Jurkat, Clone E6-1 (cell line): ENCODE measurements around the gene MMD.

Experiments used
- DNase-seq: peaks from one replicate; pipeline ENCODE4 v3.0.0-alpha.2; 2011; ENCODE audit warnings: low read depth, low spot score
- H3K4me3 ChIP-seq: 2 replicates; pipeline ENCODE4 v1.5.1; 2011; ENCODE audit warnings: mild to moderate bottlenecking, low read length, control low read depth, moderate library complexity

MMD gene

DNA sequence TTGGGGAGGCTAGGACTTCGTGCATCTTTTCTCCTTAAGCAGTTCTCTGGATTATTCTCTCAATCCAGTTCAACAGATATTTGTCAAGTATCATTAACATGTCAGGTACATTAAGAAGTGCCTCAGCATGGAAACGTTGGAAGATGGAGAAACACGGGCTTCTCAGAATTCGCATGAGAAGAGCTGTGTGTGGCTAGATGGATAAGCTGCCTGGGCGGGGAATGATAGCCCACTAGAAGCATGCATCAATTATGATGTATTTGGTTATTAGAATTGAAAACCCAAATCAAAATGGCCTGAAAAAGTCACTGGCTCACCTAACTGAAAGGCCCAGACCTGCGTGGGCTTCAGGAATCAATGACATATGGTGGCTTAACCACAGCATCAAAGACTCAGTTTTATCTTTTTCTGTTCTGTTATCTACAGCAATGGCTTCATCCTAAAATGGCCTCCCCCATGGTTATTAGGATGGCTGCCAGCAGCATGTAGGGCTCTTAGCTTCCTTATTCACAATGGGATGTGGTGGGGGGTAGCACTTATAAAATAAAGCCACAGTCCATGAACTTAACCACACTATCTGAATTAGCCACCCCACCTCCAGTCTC lies 43.9 kb downstream of the MMD start:
- DNase-seq, result no peak

DNA sequence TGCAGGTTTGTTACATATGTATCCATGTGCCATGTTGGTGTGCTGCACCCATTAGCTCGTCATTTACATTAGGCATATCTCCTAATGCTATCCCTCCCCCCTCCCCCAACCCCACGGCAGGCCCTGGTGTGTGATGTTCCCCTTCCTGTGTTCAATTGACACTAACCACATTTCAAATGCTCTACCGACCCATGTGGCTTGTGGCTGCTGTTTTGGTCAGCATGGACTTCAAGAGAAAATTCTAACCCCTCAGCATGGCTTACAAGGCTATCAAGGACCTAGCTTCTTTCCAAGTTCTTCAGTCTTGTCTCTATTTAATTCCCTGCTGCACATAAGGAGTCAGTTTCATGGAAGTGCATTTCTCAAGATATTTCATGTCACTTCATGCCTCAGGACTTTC lies 52.9 kb downstream of the MMD start:
- DNase-seq, result no peak
- H3K4me3 ChIP-seq, result no peak overlapping the region

More for the DNA sequence above, 43.9 kb downstream of the MMD start:
- H3K4me3 ChIP-seq, result no peak overlapping the region

DNA sequence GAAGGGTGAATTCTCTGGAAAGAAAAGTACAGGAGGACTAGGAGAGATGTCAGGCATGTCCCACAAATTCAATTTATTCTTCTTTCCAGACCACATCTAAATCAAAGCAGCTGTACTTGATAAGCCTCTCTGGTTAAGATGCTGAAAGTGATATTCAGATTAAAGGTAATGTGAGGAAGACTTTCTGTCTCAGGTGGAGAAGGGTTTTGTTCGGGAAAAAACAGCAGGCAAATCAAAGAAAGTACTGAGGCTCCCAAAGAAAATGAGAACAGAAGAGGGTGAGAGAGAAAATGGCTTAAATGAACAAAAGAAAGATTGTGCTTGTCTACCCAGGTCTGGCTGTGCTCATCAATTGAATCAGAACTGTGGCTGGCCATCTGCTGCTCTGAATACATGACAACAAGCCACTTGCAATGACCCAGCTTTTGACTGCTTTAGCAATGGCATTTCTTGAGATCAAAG lies 55.6 kb downstream of the MMD start:
- no peak for DNase-seq

DNA sequence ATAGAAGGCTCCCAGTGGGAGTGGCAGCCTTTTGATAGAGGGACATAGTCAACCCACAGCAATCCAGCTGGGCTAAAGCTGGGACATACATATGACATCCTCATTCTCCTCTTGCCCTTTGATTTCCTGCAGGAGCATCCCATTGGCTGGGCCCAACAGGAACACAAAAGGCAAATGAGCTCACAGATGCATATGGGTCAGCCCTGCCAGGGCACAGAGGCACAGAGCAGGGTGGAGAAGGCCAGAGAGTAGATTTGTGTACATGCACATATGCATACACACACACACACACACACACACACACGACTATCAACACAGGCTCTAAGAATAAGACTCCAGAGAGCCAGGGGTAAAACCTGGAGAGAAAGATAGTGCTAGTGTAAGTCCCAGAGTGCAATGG lies 58.6 kb downstream of the MMD start:
- H3K4me3 ChIP-seq, result no peak overlapping the region
- DNase-seq, result no peak

More for the DNA sequence above, 55.6 kb downstream of the MMD start:
- H3K4me3 ChIP-seq, result no peak overlapping the region

DNA sequence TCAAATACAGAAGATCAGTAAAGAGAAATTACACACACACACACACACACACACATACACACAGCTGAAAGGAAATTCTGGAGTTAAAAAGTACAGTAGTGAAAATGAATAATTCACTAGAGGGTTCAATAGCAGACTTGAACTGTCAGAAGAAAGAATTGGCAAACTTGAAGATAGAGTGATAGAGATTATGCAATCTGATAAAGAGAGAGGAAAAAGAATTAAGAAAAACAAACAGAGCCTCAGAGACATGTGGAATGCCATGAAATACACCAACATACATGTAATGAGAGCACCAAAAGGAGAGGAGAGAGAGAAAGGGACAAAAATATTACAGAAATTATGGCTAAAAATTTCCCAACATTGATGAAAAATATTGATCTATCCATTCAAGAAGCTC lies 60.7 kb downstream of the MMD start:
- no peak for DNase-seq
- no peak overlapping the region for H3K4me3 ChIP-seq

DNA sequence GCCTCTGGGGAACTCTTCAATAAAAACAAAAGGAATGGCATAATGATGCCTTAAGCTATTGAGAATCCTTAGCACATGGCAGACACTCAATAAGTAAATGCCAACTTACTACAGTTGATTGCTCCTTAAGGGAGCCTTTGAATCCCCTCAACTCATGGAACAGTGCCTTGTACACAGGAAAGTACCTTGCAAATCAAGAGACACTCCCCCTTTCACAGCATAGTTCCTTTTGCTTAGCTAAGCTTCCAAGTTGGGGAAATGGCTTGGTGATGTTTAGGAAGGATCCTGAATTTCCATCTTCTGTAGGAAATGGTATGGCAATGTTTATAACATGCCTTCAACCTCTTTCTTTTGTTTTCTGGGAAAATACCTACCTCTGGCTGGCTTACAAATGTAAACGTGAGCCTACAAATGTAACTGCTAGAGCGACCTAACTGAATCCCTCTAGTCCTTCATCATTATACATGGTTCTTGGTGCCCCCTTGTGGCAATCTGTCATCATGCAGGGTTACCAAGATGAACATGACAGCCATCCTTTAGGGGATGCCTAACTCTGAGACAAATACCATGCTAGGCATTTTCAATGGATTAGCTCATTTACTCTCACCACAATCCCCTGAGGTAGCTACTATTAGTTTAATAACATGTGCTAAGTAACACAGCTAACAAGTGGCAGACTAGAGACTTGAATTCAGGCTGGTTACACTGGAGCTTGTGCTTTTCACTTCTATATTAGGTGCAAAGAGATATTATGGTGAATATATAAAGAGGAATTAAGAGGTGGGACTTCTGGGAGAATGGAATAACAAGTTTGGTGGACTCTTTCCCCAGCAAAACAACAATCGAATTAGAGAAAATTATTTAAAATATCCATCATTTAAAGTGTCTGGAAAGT lies 65.0 kb downstream of the MMD start:
- DNase-seq, result peak; percentile 79
- H3K4me3 ChIP-seq, result no peak overlapping the region

DNA sequence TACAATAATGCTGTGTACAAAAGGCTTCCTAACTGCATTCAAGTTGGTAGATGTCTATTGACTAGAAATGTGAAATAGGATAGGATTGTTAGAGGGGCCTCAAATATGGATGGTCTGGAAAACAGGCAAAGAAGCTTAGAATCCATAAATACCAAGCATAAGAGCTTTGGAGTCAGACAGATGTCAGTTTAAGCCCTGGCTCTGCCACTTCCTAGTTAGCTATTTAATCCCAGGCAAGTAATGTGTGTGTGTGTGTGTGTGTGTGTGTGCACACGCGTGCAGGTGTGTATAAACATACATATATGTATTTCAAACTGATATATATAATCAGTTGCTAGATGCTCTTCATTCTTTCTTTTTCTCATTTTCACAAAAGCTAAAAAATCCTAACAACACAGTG lies 66.7 kb downstream of the MMD start:
- DNase-seq, result no peak

DNA sequence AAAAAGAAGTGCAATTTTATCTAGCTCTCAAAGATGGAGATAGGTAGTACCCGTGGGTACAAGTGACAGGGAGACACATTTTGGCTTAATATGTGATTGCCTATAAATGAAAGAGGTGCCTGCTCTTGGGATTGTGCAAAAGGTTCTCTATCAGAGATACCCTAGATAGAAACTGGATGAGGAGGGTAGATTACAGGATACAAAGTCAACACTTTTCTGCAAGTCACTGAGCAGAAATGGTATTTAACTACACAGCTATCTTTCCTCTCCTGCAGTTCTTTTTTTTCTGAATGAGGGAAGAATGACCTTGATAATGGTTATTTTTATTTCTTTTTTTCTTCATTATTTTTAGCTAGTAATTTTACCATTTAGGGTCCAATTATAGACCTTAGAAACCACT lies 67.6 kb downstream of the MMD start:
- H3K4me3 ChIP-seq, result no peak overlapping the region

More for the DNA sequence above, 66.7 kb downstream of the MMD start:
- no peak overlapping the region for H3K4me3 ChIP-seq

DNA sequence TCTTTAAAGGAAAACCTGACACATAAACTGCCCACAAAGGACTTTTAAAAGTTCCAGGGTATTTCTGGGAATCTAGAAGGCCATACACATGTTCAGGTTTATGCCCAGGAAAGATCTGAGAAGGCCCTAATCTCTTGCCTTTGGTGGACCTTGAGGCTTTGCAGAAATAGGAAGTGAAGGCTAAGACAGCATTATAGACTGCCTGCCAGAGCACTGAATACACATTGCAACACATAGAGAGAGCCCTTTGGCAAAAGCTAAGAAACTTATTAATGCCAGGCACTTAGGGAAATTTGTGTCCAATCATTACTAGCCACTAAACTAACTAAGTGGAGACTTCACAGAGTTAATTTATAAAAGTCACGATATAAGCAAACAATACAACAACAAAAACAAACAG lies 70.4 kb downstream of the MMD start:
- no peak overlapping the region for H3K4me3 ChIP-seq
- DNase-seq, result no peak

More for the DNA sequence above, 67.6 kb downstream of the MMD start:
- no peak for DNase-seq

DNA sequence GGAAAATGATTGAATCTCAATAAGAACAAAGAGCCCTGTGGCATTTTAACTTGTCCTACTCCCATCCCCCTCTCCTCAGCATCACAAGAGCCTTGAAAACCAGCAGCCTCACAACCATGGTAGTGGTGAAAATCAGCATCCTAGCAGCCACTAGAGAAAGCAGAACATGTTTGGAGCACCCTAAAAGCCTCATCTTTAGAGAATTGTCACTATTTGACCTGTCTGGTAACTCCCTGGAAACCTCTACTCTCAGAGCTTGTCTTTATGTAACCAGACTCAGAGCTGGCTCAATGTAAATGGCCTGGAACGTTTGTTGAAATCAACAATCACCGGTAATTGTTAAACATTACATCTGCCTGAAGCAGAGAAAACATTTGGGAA lies 70.8 kb downstream of the MMD start:
- H3K4me3 ChIP-seq, result no peak overlapping the region

DNA sequence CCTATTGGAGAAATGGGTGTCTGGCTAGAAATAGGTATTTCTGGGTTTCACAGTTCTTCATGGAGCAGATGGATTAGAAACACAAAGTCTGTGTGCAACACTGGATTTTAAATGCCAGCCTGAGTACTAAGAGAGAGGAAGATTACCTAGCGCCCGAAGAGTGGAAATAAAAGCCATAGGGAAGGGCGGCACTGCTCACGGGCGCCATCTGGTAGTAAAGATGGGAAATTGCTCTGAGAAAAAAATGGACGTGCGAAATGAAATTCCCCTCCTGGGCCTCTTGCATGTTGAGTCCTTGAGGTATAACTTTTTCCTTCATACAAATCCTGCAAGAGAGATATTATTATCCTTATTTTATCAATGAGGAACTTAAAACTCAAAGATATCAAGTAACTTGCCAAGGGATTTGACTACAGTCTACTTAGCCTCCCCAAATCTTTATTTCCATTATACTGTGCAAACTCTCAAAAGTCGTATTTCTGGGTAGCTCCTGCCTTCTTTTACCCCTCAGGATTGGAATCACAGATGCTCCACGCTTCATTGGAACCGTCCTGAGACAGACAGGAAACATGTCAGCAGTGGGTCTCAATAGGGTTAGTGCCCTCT lies 72.8 kb downstream of the MMD start:
- H3K4me3 ChIP-seq, result no peak overlapping the region
- DNase-seq, result peak; percentile 30

More for the DNA sequence above, 70.8 kb downstream of the MMD start:
- no peak for DNase-seq

DNA sequence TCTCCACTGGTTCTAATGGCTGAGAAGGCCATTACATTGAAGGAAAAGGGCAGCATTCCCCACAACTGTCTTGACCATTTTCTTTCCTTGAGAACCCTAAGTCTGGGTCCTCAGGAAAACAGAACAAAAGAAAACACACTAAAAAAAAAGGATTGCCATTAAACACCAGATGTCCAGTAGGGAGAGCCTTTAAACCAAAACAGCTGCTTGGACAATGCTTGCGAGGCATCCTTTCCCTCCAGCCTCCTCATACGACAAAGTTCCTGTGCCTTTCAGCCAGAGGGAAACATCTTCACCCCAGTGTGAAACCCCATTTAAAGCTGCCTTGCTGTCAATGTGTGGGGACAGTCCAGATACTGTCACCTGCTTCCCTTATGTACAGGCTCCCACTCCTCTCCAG lies 74.3 kb downstream of the MMD start:
- DNase-seq, result no peak
- no peak overlapping the region for H3K4me3 ChIP-seq

DNA sequence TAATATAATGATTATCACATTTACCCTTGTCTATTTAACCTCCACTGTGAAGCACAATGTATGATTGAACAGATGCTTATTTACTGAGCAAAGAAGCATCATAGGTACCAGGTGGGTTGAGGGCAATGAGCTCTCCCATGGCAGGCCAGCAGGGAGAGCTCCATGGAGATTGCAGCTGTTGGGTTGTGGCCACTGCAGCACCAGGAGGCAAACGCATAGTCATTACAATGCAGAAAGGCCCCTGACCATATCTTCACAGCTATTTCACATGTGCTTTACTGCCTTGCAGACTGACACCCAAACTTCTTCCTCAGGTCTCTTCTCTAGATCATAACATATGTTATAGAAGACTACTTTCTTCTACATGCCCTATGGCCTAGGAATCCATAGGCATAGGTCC lies 75.0 kb downstream of the MMD start:
- H3K4me3 ChIP-seq, result no peak overlapping the region
- DNase-seq, result no peak

DNA sequence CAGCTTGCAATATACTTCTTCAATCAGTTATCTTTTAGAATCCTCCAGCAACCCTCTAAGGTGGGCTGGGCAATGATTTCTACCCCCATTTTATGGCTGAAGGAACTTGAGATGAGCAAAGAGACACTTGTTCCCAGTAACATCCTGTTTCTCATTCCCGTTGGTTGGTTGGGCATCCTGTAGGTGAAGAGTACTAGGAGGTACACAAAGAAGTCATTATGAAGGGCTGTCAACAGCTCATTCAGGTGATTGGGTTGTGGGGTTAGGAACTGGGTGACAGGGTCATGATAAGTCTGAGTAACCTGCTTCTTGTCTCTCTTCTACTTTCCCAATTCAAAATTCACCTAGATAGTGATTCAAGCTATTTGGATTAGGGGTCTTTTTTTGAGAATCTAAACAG lies 76.5 kb downstream of the MMD start:
- no peak overlapping the region for H3K4me3 ChIP-seq
- no peak for DNase-seq

DNA sequence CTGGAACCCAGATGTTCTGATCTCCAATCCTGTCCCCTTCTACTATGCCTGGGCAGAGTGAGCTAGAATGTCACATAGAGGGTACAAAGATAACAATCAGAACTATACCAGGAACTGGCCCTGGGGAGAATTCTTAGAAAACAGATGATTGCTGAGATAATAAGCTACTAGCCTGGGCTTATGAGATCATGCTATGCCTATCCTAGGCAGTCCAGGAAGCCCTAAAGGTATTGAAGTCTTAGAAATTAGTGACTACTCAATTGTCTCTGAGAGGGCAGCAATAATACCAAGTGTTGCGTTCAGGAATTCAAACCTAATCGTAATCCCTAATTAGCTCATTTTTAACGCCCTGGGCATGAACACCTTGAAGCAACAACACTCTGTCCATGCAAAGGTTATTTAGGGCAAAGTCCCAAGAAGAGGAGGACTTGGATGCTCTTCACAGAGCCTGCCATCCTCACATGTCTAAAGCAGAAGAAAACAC lies 77.1 kb downstream of the MMD start:
- DNase-seq, result no peak

DNA sequence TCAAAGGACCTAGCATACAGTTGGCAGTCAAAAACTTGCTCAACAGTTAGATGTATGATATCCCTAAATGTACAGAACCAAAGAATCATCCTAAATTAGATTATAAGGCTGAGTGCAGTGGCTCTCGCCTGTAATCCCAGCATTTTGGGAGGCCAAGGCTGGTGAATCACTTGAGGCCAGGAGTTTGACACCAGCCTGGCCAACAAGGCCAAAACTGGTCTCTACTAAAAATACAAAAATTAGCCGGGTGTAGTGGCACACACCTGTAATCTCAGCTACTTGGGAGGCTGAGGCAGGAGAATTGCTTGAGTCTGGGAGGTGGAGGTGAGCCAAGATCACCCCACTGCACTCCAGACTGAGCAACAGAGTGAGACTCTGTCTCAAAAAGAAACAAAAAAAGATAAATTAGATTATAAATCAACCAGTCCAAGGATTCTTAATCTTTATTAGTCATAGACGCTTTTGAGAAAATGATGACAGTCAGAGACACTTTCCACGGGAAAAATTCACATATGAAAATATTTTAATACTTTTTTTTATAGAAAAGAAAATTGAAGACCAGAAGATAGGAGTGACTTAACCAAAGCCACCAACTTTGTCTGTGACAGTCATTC lies 77.6 kb downstream of the MMD start:
- H3K4me3 ChIP-seq, result no peak overlapping the region
- no peak for DNase-seq

More for the DNA sequence above, 77.1 kb downstream of the MMD start:
- H3K4me3 ChIP-seq, result no peak overlapping the region

DNA sequence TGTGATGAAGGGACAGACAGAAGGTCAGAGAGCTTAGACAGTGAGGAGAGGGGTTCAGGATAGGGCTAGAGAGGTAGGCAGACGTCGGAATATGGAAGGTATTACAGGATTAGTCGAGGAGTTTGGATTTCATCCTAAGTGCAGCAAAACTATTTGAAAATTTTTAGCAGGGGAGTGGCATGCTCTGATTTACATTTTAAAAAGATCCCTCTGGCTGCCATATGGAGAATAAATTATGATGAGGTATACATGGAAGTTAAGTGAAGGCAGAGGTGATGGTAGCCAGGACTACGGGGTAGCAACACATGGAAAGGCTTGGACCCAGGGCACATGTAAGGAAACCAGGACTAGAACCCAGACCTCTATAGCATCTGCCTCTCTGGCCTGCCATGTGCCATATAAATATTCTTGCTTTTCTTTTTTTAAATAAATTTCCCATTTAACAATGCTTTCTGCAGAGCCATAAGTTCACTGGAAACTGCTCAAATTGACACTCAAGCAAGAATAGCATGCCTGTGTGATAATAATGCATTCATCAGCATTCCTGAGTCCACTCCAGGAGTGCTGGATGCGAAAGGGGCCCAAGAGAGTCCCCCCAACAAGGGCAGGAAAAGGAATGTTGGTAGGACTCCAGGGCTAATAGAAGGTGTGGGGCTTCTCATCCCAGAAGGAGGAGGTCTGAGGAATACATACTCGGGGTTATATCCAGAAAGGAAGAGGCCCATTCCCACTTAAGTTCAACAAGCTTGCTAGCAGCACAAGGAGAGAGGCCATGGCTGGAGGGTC lies 78.6 kb downstream of the MMD start:
- H3K4me3 ChIP-seq, result no peak overlapping the region
- no peak for DNase-seq
